Measurements from ENCODE around the gene KCTD15.

GRCh38 chr19:33823341-33823740, 26.7 kb downstream of the KCTD15 start:
- TF ChIP-seq MAX (IDR thresholded peaks at IDR 0.05) (no peak), REST (IDR thresholded peaks at IDR 0.05; ENCODE audit: low read depth) (no peak), CEBPB (IDR thresholded peaks at IDR 0.05) (no peak), FOXM1 (IDR thresholded peaks at IDR 0.05; ENCODE audit: borderline replicate concordance, low read depth) (no peak), EP300 (IDR thresholded peaks at IDR 0.05; ENCODE audit: borderline replicate concordance) (no peak), ZBTB7A (IDR thresholded peaks at IDR 0.05; ENCODE audit: low read depth) (no peak), TEAD4 (IDR thresholded peaks at IDR 0.05) (no peak)
